NT2/D1 (cell line): ENCODE measurements around the gene GPRASP2.

Source experiments
- YY1 ChIP-seq: IDR thresholded peaks from 2 replicates; pipeline ENCODE4 v1.6.1; 2011; ENCODE audit not compliant: insufficient read length, insufficient read depth
- ZNF274 ChIP-seq: IDR thresholded peaks from 2 replicates; pipeline ENCODE4 v1.6.1; 2011; ENCODE audit warnings: mild to moderate bottlenecking, low read depth, low read length

- no peak for TF ChIP-seq YY1
- TF ChIP-seq ZNF274, result no peak
These were observed 53.0 kb downstream of the GPRASP2 start for GRCh38 chrX:102765217-102765616.
